ENCODE data around the gene ATP8B3. TPM values are rescaled to one million over a fixed set of nuclear protein-coding genes. Genes with fewer than 3 reads are reported as not detected.

ATP8B3 gene
- total RNA-seq, 4 donors from 2014 or later = 0.21 to 2.4 (median 1.2) TPM

DNA sequence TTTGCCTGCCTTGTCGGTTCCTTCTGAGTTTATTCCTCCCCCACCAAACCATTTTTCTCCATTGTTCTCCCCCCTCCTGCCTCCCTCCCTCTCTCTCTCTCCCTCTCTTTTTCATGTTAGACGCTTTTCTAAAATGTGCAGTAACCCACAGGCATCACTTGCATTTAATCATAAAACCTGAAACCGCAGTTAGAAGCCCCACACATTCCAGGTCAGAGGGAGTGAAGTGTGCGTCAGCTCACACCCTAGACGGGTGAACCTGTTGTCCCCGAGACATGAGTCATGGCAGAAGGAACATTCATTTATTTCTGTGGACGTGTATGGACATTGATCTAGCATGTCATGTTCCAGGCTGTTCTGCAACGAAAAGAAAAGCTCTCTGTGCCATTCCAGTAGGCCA is 38.9 kb downstream of the ATP8B3 start:
- Histone ChIP-seq H3K4me1 (peaks cover 0 to 9% (median 0%) of the 10 kb centered on the region in 4 donors), H3K27ac (no peak overlapping the region), H3K9me3 (peaks cover 0 to 41% (median 8%) of the 10 kb centered on the region in 4 donors), H3K4me3 (no peak overlapping the region), H3K36me3 (peaks cover 0 to 6% (median 0%) of the 10 kb centered on the region in 3 donors), H3K27me3 (peaks cover 5 to 96% of the 10 kb centered on the region in 2 donors)
- WGBS, 2 donors = 45 to 48% methylated on average over 8 of the region's 8 CpGs
- TF ChIP-seq POLR2A (IDR thresholded peaks at IDR 0.05) = no peak
- TF ChIP-seq, protein P1, sequence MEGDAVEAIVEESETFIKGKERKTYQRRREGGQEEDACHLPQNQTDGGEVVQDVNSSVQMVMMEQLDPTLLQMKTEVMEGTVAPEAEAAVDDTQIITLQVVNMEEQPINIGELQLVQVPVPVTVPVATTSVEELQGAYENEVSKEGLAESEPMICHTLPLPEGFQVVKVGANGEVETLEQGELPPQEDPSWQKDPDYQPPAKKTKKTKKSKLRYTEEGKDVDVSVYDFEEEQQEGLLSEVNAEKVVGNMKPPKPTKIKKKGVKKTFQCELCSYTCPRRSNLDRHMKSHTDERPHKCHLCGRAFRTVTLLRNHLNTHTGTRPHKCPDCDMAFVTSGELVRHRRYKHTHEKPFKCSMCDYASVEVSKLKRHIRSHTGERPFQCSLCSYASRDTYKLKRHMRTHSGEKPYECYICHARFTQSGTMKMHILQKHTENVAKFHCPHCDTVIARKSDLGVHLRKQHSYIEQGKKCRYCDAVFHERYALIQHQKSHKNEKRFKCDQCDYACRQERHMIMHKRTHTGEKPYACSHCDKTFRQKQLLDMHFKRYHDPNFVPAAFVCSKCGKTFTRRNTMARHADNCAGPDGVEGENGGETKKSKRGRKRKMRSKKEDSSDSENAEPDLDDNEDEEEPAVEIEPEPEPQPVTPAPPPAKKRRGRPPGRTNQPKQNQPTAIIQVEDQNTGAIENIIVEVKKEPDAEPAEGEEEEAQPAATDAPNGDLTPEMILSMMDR (IDR thresholded peaks at IDR 0.05) = no peak
- no peak for TF ChIP-seq EP300 (IDR thresholded peaks at IDR 0.05)
- no peak for DNase-seq (ENCODE audit: low spot score in 2 of 2)

DNA sequence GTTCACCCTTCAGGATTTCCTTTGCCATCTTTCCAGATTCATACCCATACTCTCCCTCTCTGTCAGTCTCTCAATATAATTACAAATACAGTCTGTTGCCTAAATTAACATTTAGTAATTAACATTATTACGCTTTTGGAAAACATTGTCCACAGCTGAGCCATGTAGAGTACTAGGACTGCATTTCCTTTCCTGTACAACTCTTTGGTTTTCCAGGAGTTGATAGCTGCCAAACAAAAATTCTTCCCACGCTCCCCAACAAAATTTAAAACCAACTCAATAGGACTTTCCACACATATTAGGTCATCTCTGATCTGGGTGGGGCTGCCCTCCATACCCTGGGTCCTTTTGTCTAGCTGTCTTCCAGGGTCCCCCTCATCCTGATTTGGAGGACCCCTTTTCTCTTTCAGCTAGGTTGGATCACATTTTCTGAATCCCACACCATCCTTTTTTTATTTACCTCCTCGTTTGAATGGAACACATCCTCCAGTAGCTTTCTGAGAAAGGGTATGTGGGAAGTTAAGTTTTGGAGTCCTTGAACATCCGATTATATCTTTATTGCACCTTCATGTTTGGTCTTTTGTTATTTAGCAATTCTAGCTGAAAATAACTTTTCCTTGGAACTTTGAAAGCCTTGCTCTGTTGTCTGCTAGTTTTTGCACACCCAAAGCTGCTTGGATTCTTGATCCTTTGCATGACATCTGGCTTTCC is 41.1 kb downstream of the ATP8B3 start:
- DNase-seq (ENCODE audit: low spot score in 2 of 2) = no peak
- Histone ChIP-seq H3K9me3 (peaks cover 0 to 41% (median 8%) of the 10 kb centered on the region in 4 donors), H3K27me3 (peaks cover 4 to 96% of the 10 kb centered on the region in 2 donors), H3K36me3 (peaks cover 0 to 6% (median 0%) of the 10 kb centered on the region in 3 donors), H3K27ac (no peak overlapping the region), H3K4me3 (no peak overlapping the region), H3K4me1 (peaks cover 0 to 10% (median 0%) of the 10 kb centered on the region in 4 donors)
- 86 to 90% methylated on average over 4 of the region's 4 CpGs for WGBS, 2 donors
- TF ChIP-seq, protein P1 (IDR thresholded peaks at IDR 0.05) = no peak
- TF ChIP-seq EP300 (IDR thresholded peaks at IDR 0.05) = no peak
- no peak for TF ChIP-seq POLR2A (IDR thresholded peaks at IDR 0.05)

DNA sequence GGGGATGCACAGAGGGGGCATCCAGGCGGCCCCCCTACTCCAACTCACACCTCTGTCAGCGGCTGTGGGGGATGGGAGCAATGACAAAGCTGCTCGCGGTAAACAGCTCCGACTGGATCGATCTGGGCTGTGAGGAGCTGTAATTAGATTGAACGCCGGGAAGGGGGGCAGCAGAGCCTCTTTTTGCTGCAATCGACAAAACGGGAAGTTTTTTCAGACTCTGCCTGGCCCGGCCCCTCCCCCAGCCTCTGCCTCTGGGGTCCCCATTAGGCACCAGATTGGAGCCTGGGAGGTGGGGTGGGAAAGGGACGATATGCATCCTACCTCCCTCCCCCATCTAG is 42.5 kb downstream of the ATP8B3 start:
- Histone ChIP-seq H3K4me1 (peaks cover 0 to 6% (median 0%) of the 10 kb centered on the region in 4 donors), H3K9me3 (peaks cover 0 to 31% (median 8%) of the 10 kb centered on the region in 4 donors), H3K4me3 (no peak overlapping the region), H3K27ac (no peak overlapping the region), H3K36me3 (no peaks in the 10 kb centered on the region), H3K27me3 (peaks cover 4 to 96% of the 10 kb centered on the region in 2 donors)
- no peak for DNase-seq (ENCODE audit: low spot score in 2 of 2)
- TF ChIP-seq, protein P1 (IDR thresholded peaks at IDR 0.05) = no peak
- TF ChIP-seq POLR2A (IDR thresholded peaks at IDR 0.05) = no peak
- TF ChIP-seq EP300 (IDR thresholded peaks at IDR 0.05) = no peak
- 2 to 7% methylated on average over 12 of the region's 12 CpGs for WGBS, 2 donors

DNA sequence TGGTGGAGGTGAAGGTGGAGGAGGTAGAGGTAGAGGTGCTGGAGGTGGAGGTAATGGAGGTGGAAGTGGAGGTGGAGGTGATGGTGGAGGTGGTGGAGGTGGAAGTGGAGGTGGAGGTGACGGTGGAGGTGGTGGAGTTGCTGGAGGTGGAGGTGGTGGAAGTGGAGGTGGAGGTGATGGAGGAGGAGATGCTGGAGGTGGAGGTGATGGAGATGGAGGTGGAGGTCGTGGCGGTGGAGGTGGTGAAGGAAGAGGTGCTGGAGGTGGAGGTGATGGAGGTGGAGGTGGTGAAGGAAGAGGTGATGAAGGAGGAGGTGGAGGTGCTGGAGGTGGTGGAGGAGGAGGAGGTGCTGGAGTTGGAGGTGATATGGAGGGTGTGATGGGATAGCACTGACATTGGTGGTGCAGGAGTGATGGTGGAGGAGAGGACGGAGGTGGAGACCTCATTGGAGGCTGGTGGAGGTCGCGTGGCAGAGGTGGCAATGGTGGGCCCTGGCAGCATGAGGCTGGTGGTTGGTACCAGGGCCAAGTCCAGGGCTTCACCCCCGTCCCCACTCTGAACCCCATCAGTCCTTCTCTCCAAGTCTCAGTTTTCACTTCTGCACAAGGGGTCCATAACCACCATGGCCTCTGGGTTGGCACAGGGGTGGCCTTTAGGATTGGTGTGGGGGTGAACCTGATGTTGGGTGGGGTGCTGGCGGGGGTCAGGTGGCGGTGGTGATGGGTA is 43.0 kb downstream of the ATP8B3 start:
- H3K4me1 ChIP-seq = peaks cover 0 to 6% (median 0%) of the 10 kb centered on the region in 4 donors
- 76 to 85% methylated on average over 8 to 9 of the region's 9 CpGs for WGBS, 2 donors
- TF ChIP-seq, protein P1 (IDR thresholded peaks at IDR 0.05) = no peak
- no peak for TF ChIP-seq POLR2A (IDR thresholded peaks at IDR 0.05)
- TF ChIP-seq EP300 (IDR thresholded peaks at IDR 0.05) = no peak
- no peak for DNase-seq (ENCODE audit: low spot score in 2 of 2)
- no peak overlapping the region for H3K4me3 ChIP-seq
- no peak overlapping the region for H3K27ac ChIP-seq
- H3K36me3 ChIP-seq = no peaks in the 10 kb centered on the region
- H3K27me3 ChIP-seq = peaks cover 4 to 96% of the 10 kb centered on the region in 2 donors
- H3K9me3 ChIP-seq = peaks cover 0 to 28% (median 8%) of the 10 kb centered on the region in 4 donors

DNA sequence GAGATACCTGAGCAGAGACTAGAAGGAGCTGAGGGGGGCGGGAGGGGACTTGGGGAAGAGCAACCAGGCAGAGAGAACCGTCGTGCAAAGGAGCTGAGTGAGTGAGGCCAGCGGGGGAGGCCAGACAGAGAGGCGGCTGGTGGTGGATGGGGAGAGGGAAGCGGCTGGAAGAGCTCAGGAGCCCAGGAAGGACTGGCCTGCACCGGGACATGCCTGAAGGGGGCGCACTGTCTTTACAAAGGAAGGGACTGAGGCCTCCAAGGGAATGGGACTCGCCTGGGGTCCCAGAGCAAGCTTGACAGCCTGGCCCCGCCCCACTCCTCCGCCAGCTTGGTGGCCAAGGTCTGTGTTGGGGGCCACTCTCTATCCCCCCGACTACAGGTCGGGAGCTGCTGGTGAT is 43.8 kb downstream of the ATP8B3 start:
- H3K27ac ChIP-seq = no peak overlapping the region
- no peak for DNase-seq (ENCODE audit: low spot score in 2 of 2)
- 15 to 16% methylated on average over 13 of the region's 13 CpGs for WGBS, 2 donors
- TF ChIP-seq, protein P1 (IDR thresholded peaks at IDR 0.05) = no peak
- TF ChIP-seq POLR2A (IDR thresholded peaks at IDR 0.05) (no peak), EP300 (IDR thresholded peaks at IDR 0.05) (no peak)
- H3K9me3 ChIP-seq = peaks cover 0 to 28% (median 8%) of the 10 kb centered on the region in 4 donors
- H3K36me3 ChIP-seq = no peaks in the 10 kb centered on the region
- H3K4me1 ChIP-seq = peaks cover 0 to 6% (median 0%) of the 10 kb centered on the region in 4 donors
- no peak overlapping the region for H3K4me3 ChIP-seq
- H3K27me3 ChIP-seq = peaks cover 4 to 97% of the 10 kb centered on the region in 2 donors
